GM08714 (cell line): Measurements from ENCODE around the gene DNAH2.

Experiments
- H3K4me3 ChIP-seq: fragments of 200-500 bp; sonication (Bioruptor generic); 2 replicates; pipeline ENCODE4 v1.5.1; 2014; ENCODE audit warnings: mild to moderate bottlenecking, low read length, inconsistent platforms
- ZNF274 ChIP-seq: IDR thresholded peaks from 2 replicates; pipeline ENCODE4 v1.6.1; 2012; ENCODE audit warnings: mild to moderate bottlenecking, low read depth, low read length

DNAH2 gene

GRCh38 chr17:7721612-7722011 is 4.1 kb downstream of the DNAH2 start:
- no peak for TF ChIP-seq ZNF274
- no peak overlapping the region for H3K4me3 ChIP-seq

GRCh38 chr17:7727886-7728285 is 10.3 kb downstream of the DNAH2 start:
- no peak for TF ChIP-seq ZNF274
- no peak overlapping the region for H3K4me3 ChIP-seq

- H3K4me3 ChIP-seq: no peak overlapping the region
- TF ChIP-seq ZNF274: no peak
Observed at GRCh38 chr17:7729816-7730215, 12.3 kb downstream of the DNAH2 start.

- no peak overlapping the region for H3K4me3 ChIP-seq
- no peak for TF ChIP-seq ZNF274
Observed at GRCh38 chr17:7732981-7733539, 15.5 kb downstream of the DNAH2 start.

GRCh38 chr17:7737601-7738000 is 20.1 kb downstream of the DNAH2 start:
- no peak overlapping the region for H3K4me3 ChIP-seq
- TF ChIP-seq ZNF274: no peak

- no peak for TF ChIP-seq ZNF274
Observed at GRCh38 chr17:7739746-7740145, 22.2 kb downstream of the DNAH2 start.

GRCh38 chr17:7740481-7741001 is 23.0 kb downstream of the DNAH2 start:
- TF ChIP-seq ZNF274: no peak
- H3K4me3 ChIP-seq: no peak overlapping the region

More at GRCh38 chr17:7739746-7740145, 22.2 kb downstream of the DNAH2 start:
- no peak overlapping the region for H3K4me3 ChIP-seq

- no peak overlapping the region for H3K4me3 ChIP-seq
- TF ChIP-seq ZNF274: no peak
Observed at GRCh38 chr17:7742729-7743128, 25.2 kb downstream of the DNAH2 start.

- TF ChIP-seq ZNF274: no peak
- no peak overlapping the region for H3K4me3 ChIP-seq
Observed at GRCh38 chr17:7744416-7744815, 26.9 kb downstream of the DNAH2 start.

- TF ChIP-seq ZNF274: no peak
- no peak overlapping the region for H3K4me3 ChIP-seq
Observed at GRCh38 chr17:7745748-7746470, 28.4 kb downstream of the DNAH2 start.

GRCh38 chr17:7747635-7748071 is 30.1 kb downstream of the DNAH2 start:
- TF ChIP-seq ZNF274: no peak
- no peak overlapping the region for H3K4me3 ChIP-seq

- no peak for TF ChIP-seq ZNF274
- H3K4me3 ChIP-seq: no peak overlapping the region
Observed at GRCh38 chr17:7748076-7748775, 30.7 kb downstream of the DNAH2 start.

- H3K4me3 ChIP-seq: no peak overlapping the region
- no peak for TF ChIP-seq ZNF274
Observed at GRCh38 chr17:7750321-7750821, 32.8 kb downstream of the DNAH2 start.

- H3K4me3 ChIP-seq: no peak overlapping the region
- TF ChIP-seq ZNF274: no peak
Observed at GRCh38 chr17:7754656-7755055, 37.1 kb downstream of the DNAH2 start.
